Memory B cell (primary cell): ENCODE measurements around the gene GCNT3.
A peak's percentile ranks its signal among the peaks of the same experiment; 100 is the strongest.
"Not testable (repeated sequence)": the region's sequence is repeated elsewhere in the genome, so short reads cannot be mapped to it uniquely, and the experiment has no call there.

Experiments used
- ATAC-seq: fragments of 150-1000 bp; cut with Tn5 transposase; 2 replicates; pipeline ENCODE4 v1.10.0; 2021; ENCODE audit warnings: low read depth, mild to moderate bottlenecking, moderate library complexity
- DNase-seq, 2 donors: peaks; one replicate each; pipeline ENCODE4 v3.0.0; 2022; ENCODE audit warnings: low spot score in 2 of 2
- H3K27ac Mint-ChIP-seq: one replicate; pipeline ENCODE4 v1.8.0; 2022; ENCODE audit warnings: mild to moderate bottlenecking, moderate library complexity, mixed read lengths
- H3K27me3 Mint-ChIP-seq: one replicate; pipeline ENCODE4 v1.8.0; 2022; ENCODE audit warnings: mixed read lengths
- H3K36me3 Mint-ChIP-seq: one replicate; pipeline ENCODE4 v1.8.0; 2022; ENCODE audit warnings: mild to moderate bottlenecking, mixed read lengths
- H3K4me1 Mint-ChIP-seq: one replicate; pipeline ENCODE4 v1.8.0; 2022; ENCODE audit warnings: mixed read lengths
- H3K4me3 Mint-ChIP-seq: one replicate; pipeline ENCODE4 v1.8.0; 2022; ENCODE audit warnings: mild to moderate bottlenecking, moderate library complexity, mixed read lengths
- H3K9me3 Mint-ChIP-seq: one replicate; pipeline ENCODE4 v1.8.0; 2022; ENCODE audit warnings: mixed read lengths

Gene GCNT3

DNA sequence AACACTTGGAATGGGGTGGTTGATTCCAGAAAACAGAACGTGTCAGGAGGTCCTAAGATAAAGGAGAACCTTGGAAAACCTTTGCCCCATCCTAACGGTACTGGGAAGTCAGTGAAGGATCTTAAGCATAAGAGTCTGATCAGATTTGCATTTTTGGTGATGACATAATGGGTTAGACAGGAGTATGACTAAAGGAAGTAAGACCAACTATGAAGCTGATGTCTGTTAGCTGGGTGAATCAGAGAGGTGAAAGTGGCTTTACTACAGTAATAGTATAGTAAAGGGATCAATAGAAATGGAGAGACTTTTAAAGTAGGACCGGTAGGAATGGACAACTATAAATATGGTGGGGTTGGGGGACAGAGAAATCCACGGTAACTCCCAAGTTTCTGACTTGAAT, 33.2 kb downstream of the GCNT3 start:
- Mint-ChIP-seq H3K9me3 (no peaks in the 10 kb centered on the region), H3K4me1 (peaks cover 6% of the 10 kb centered on the region), H3K27me3 (no peaks in the 10 kb centered on the region), H3K4me3 (no peak overlapping the region), H3K36me3 (peaks cover 24% of the 10 kb centered on the region), H3K27ac (peak overlapping the region; percentile 62)
- no peak for DNase-seq
- ATAC-seq, result no peak

DNA sequence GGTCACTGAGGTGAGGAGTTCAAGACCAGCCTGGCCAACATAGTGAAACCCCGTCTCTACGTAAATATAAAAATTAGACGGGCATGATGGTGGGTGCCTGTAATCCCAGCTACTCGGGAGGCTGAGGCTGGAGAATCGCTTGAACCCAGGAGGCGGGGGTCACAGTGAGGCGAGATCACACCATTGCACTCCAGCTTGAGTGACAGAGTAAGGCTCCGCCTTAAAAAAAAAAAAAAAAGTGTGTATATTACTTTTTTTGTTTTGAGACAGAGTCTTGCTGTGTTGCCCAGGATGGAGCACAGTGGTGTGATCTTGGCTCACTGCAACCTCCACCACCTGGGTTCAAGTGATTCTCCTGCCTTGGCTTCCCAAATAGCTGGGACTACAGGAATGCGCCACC, 34.2 kb downstream of the GCNT3 start:
- DNase-seq, H3K27me3 Mint-ChIP-seq, H3K9me3 Mint-ChIP-seq, H3K4me3 Mint-ChIP-seq, H3K4me1 Mint-ChIP-seq, ATAC-seq, H3K27ac Mint-ChIP-seq: not testable (repeated sequence)
- H3K36me3 Mint-ChIP-seq, result peaks cover 23% of the 10 kb centered on the region

DNA sequence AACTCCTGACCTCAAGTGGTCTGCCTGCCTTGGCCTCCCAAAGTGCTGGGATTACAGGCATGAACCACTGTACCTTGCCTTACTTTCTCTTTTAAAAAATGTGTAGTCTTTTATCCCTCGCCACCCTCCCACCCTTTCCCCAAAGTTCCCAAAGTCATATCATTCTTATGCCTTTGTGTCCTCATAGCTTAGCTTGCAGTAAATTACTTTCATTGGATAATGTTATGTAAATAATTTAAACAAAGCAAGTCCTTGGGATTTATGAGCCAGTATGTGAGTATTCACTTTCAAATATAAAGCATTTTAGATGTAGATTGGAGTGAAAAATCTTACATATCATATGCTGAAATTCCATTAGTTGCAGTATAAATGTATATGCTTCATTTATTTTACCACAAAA, 34.7 kb downstream of the GCNT3 start:
- no peak for ATAC-seq
- DNase-seq, result no peak
- H3K9me3 Mint-ChIP-seq, result no peaks in the 10 kb centered on the region
- H3K27me3 Mint-ChIP-seq, result no peaks in the 10 kb centered on the region
- no peak overlapping the region for H3K27ac Mint-ChIP-seq
- H3K4me3 Mint-ChIP-seq, result no peak overlapping the region
- H3K36me3 Mint-ChIP-seq, result peaks cover 22% of the 10 kb centered on the region
- peaks cover 6% of the 10 kb centered on the region for H3K4me1 Mint-ChIP-seq

- no peaks in the 10 kb centered on the region for H3K9me3 Mint-ChIP-seq
- ATAC-seq (no peak), DNase-seq (no peak)
- H3K4me1 Mint-ChIP-seq, result peaks cover 6% of the 10 kb centered on the region
- no peak overlapping the region for H3K27ac Mint-ChIP-seq
- no peak overlapping the region for H3K4me3 Mint-ChIP-seq
- H3K27me3 Mint-ChIP-seq, result no peaks in the 10 kb centered on the region
- peaks cover 22% of the 10 kb centered on the region for H3K36me3 Mint-ChIP-seq
Observed at GRCh38 chr15:59647085-59647484, 35.5 kb downstream of the GCNT3 start.

DNA sequence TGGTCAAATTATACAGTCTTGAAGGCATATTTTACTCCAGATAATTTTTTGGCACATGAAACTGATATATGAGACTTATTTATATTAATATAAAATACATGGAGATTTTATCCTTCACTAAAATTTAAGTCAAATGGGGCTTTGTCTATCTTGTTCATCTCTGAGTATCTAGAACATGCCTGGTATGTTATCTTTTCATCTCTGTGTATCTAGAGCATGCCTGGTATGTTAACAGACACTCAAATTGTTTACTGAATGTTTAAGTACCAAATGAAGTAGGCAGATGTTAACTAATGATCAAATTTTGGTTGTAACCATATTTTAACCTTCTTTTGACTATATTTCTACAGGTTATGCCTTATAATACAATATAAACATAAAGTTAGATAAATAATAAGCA, 38.0 kb downstream of the GCNT3 start:
- H3K36me3 Mint-ChIP-seq, result peaks cover 25% of the 10 kb centered on the region
- no peak for ATAC-seq
- H3K4me1 Mint-ChIP-seq, result peaks cover 7% of the 10 kb centered on the region
- DNase-seq, result no peak
- H3K4me3 Mint-ChIP-seq, result no peak overlapping the region
- no peak overlapping the region for H3K27ac Mint-ChIP-seq
- H3K27me3 Mint-ChIP-seq, result no peaks in the 10 kb centered on the region
- no peaks in the 10 kb centered on the region for H3K9me3 Mint-ChIP-seq

DNA sequence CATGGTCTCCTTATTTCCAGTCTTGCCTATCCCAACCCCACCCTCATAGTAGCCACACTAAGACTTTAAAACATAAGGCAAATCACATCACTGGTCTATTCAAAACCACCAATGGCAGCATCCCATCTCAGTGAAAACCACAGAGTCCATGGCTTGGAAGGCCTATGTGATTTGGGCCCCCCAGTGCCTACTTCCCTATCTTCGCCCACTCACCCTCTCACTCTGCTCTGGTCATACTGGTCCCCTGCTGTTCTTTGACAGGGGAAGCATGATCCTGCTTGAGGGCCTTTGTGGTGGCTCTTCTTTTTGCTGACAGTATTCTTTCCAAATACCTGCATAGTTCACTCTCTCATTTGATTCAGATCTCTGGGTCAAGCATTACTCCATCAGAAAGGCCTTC, 42.5 kb downstream of the GCNT3 start:
- H3K27ac Mint-ChIP-seq, result no peak overlapping the region
- DNase-seq (no peak), ATAC-seq (no peak)
- H3K27me3 Mint-ChIP-seq, result no peaks in the 10 kb centered on the region
- H3K4me1 Mint-ChIP-seq, result peaks cover 6% of the 10 kb centered on the region
- H3K4me3 Mint-ChIP-seq, result no peak overlapping the region
- H3K9me3 Mint-ChIP-seq, result no peaks in the 10 kb centered on the region
- peaks cover 13% of the 10 kb centered on the region for H3K36me3 Mint-ChIP-seq

- peak within 1 kb of the TSS; percentile 86 for H3K4me3 Mint-ChIP-seq
- peak; percentile 84 to 85 for DNase-seq
- peak within 1 kb of the TSS; percentile 87 for H3K27ac Mint-ChIP-seq
- peaks cover 6% of the 10 kb centered on the region for H3K4me1 Mint-ChIP-seq
- H3K36me3 Mint-ChIP-seq, result peaks cover 11% of the 10 kb centered on the region
- H3K27me3 Mint-ChIP-seq, result no peaks in the 10 kb centered on the region
- H3K9me3 Mint-ChIP-seq, result no peaks in the 10 kb centered on the region
- ATAC-seq, result peak; percentile 99
Observed at GRCh38 chr15:59656897-59657634, 45.5 kb downstream of the GCNT3 start, which contains the start of gene GTF2A2. Gene GTF2A2, minus strand, starts transcription at chr15:59657515. Its CDS starts 5,238 bp downstream, at chr15:59652277.

DNA sequence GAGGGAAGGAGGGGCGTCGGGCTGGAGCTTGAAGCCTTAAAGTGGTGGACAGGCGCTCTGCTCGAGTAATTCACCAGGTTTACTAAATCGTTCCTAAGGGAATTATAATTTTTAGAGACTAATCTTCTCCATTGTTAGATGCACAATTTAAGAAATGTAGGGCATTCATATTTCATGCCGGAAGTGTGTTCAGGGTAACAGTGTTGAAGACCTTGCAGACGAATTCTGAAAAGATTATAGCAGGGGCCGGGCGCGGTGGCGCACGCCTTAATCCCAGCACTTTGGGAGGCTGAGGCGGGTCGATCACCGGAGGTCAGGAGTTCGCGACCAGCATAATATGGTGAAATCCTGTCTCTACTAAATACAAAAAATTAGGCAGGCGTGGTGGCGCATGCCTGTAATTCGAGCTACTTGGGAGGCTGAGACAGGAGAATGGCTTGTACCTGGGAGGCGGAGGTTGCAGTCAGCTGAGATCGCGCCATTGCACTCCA, 46.1 kb downstream of the GCNT3 start:
- Mint-ChIP-seq H3K36me3 (peaks cover 10% of the 10 kb centered on the region), H3K4me3 (peak overlapping the region; percentile 86), H3K27ac (peak overlapping the region; percentile 87), H3K4me1 (peaks cover 5% of the 10 kb centered on the region), H3K27me3 (no peaks in the 10 kb centered on the region), H3K9me3 (no peaks in the 10 kb centered on the region)
- DNase-seq (no peak), ATAC-seq (no peak)

DNA sequence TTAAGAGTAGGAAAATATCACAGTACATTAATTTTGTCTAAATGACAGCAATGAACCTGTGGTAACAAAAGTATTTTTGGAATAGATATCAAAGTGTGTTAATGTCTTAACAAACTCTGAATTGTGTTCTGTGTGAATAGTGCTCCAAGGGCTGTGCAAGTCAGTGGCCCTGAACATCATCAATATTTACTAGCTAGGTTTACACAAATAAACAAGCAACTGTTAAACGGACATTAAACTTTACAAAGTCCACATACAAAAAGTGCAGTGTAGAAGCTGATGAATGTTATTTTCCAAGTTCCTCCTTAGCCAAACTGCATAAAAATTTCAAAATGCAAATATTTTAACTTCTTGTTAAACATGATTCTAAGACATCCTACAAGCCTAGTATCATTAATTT, 47.8 kb downstream of the GCNT3 start:
- Mint-ChIP-seq H3K27me3 (no peaks in the 10 kb centered on the region), H3K27ac (no peak overlapping the region), H3K36me3 (peaks cover 7% of the 10 kb centered on the region), H3K9me3 (no peaks in the 10 kb centered on the region), H3K4me3 (no peak overlapping the region), H3K4me1 (peaks cover 2% of the 10 kb centered on the region)
- ATAC-seq (no peak), DNase-seq (no peak)

DNA sequence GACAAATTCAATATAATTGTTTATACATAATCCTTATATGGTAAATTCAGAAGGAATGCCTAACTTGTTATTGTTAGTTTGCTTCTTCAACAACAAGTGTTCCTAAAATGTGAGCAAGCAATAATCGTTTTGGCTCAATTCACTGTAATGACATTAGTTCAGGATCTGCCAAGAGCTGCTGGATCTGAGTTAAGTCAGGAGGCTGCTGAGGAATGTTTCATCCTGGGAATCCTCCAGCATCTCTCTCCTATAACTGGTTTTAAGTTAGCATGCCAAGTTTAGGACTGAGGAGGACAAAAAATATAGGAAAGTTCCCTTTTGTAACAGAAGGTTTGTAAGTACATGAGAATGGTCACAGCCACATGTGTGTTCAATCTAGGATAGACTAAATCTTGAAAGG, 50.7 kb downstream of the GCNT3 start:
- H3K27ac Mint-ChIP-seq, result no peak overlapping the region
- H3K4me3 Mint-ChIP-seq, result no peak overlapping the region
- peaks cover 7% of the 10 kb centered on the region for H3K36me3 Mint-ChIP-seq
- H3K4me1 Mint-ChIP-seq, result no peaks in the 10 kb centered on the region
- ATAC-seq, result no peak
- no peak for DNase-seq
- H3K27me3 Mint-ChIP-seq, result no peaks in the 10 kb centered on the region
- H3K9me3 Mint-ChIP-seq, result no peaks in the 10 kb centered on the region

DNA sequence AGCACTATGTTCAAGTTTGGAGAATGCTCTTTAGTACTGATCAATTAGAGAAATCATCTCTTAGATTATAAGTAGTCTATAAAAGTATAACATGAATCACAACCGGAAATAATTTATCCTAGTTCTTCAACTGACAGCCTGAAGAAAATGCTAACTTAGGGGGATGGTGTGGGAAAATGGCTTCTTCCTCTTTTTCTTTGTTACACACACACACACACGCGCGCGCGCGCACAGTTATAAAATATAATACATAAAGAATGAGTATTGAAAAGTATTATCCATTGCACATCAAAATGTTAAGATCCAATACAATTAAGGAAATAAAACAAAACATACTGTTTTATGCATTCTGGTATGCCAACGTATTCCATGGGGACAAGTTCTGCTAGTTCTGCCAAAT, 57.0 kb downstream of the GCNT3 start:
- Mint-ChIP-seq H3K27me3 (no peaks in the 10 kb centered on the region), H3K4me1 (no peaks in the 10 kb centered on the region), H3K9me3 (no peaks in the 10 kb centered on the region), H3K4me3 (no peak overlapping the region), H3K36me3 (peaks cover 18% of the 10 kb centered on the region), H3K27ac (no peak overlapping the region)
- ATAC-seq (no peak), DNase-seq (no peak)
